ENCODE results near the gene RNF138.

DNA sequence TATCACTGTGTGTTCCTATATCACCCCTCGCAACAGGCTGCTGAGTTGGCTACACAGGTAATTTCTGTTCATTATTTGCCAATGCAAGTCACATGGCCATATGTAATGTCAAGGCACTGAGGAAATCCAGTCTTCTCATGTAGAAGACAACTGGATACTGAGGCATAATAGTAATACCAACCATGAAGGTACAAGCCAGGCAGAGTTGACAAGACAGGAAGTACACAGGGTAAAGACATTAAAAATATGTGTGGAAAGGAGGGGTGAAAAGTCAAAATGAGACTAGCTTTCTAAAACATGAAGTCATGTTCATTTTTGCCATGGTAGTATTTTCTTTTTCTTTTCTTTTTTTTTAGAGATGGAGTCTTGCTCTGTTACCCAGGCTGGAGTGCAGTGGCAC, 17.5 kb upstream of the RNF138 start:
- TF ChIP-seq ZNF589 (CRISPR knock-in tag; conservative IDR thresholded peaks at IDR 0.05) (no peak), HDAC1 (CRISPR knock-in tag; IDR thresholded peaks at IDR 0.05) (no peak), ZNF143 (CRISPR knock-in tag; IDR thresholded peaks at IDR 0.05) (no peak), ZBTB38 (CRISPR knock-in tag; IDR thresholded peaks at IDR 0.05) (no peak), RAD21 (CRISPR knock-in tag; IDR thresholded peaks at IDR 0.05) (no peak), NCOR1 (IDR thresholded peaks at IDR 0.05; ENCODE audit: borderline replicate concordance, low read length) (no peak), DR1 (CRISPR knock-in tag; IDR thresholded peaks at IDR 0.05) (no peak), EZH2 (conservative IDR thresholded peaks at IDR 0.05; ENCODE audit: low read depth, low read length) (no peak), FLYWCH1 (CRISPR knock-in tag; IDR thresholded peaks at IDR 0.05) (no peak), RAD51 (IDR thresholded peaks at IDR 0.05; ENCODE audit: borderline replicate concordance) (no peak)
- TF ChIP-seq, protein P1, sequence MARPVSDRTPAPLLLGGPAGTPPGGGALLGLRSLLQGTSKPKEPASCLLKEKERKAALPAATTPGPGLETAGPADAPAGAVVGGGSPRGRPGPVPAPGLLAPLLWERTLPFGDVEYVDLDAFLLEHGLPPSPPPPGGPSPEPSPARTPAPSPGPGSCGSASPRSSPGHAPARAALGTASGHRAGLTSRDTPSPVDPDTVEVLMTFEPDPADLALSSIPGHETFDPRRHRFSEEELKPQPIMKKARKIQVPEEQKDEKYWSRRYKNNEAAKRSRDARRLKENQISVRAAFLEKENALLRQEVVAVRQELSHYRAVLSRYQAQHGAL (CRISPR knock-in tag; IDR thresholded peaks at IDR 0.05; ENCODE audit: not compliant biosample characterization): no peak
- TF ChIP-seq, protein P2, sequence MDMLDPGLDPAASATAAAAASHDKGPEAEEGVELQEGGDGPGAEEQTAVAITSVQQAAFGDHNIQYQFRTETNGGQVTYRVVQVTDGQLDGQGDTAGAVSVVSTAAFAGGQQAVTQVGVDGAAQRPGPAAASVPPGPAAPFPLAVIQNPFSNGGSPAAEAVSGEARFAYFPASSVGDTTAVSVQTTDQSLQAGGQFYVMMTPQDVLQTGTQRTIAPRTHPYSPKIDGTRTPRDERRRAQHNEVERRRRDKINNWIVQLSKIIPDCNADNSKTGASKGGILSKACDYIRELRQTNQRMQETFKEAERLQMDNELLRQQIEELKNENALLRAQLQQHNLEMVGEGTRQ (IDR thresholded peaks at IDR 0.05; ENCODE audit: low read depth, low read length): no peak
- TF ChIP-seq, protein P2 (CRISPR knock-in tag; IDR thresholded peaks at IDR 0.05; ENCODE audit: borderline replicate concordance): no peak
- TF ChIP-seq, protein P3, sequence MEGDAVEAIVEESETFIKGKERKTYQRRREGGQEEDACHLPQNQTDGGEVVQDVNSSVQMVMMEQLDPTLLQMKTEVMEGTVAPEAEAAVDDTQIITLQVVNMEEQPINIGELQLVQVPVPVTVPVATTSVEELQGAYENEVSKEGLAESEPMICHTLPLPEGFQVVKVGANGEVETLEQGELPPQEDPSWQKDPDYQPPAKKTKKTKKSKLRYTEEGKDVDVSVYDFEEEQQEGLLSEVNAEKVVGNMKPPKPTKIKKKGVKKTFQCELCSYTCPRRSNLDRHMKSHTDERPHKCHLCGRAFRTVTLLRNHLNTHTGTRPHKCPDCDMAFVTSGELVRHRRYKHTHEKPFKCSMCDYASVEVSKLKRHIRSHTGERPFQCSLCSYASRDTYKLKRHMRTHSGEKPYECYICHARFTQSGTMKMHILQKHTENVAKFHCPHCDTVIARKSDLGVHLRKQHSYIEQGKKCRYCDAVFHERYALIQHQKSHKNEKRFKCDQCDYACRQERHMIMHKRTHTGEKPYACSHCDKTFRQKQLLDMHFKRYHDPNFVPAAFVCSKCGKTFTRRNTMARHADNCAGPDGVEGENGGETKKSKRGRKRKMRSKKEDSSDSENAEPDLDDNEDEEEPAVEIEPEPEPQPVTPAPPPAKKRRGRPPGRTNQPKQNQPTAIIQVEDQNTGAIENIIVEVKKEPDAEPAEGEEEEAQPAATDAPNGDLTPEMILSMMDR (CRISPR knock-in tag; IDR thresholded peaks at IDR 0.05): no peak
- TF ChIP-seq, protein P4, sequence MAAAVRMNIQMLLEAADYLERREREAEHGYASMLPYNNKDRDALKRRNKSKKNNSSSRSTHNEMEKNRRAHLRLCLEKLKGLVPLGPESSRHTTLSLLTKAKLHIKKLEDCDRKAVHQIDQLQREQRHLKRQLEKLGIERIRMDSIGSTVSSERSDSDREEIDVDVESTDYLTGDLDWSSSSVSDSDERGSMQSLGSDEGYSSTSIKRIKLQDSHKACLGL (CRISPR knock-in tag; IDR thresholded peaks at IDR 0.05): no peak
